ENCODE results near the gene CAMK4.

CAMK4 gene

GRCh38 chr5:111280282-111280951, 56.2 kb downstream of the CAMK4 start:
- no peak for DNase-seq (ENCODE audit: low read depth)
- no peak for TF ChIP-seq CTCF (IDR thresholded peaks at IDR 0.05; ENCODE audit: control insufficient read depth, extremely low read depth, insufficient read depth)
- no peak overlapping the region for H3K4me3 ChIP-seq (ENCODE audit: low read depth, low read length)

DNA sequence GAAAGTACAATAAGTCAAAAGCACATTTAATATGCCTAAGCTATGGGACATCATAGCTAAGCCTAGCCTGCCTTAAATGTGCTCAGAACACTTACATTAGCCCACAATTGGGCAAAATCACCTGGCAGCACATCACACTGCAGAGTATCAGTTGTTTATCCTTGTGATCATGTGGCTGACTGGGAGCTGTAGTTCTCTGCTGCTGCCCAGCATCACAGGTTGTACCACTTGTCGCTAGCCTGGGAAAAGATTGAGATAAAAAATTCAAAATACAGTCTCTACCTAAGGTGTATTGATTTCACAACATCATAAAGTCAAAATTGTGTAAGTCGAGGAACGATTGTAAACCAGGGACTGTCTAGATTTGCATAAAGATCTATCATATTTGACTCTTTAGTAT, 58.6 kb downstream of the CAMK4 start:
- no peak for TF ChIP-seq CTCF (IDR thresholded peaks at IDR 0.05; ENCODE audit: control insufficient read depth, extremely low read depth, insufficient read depth)
- DNase-seq (ENCODE audit: low read depth): no peak
- no peak overlapping the region for H3K4me3 ChIP-seq (ENCODE audit: low read depth, low read length)

DNA sequence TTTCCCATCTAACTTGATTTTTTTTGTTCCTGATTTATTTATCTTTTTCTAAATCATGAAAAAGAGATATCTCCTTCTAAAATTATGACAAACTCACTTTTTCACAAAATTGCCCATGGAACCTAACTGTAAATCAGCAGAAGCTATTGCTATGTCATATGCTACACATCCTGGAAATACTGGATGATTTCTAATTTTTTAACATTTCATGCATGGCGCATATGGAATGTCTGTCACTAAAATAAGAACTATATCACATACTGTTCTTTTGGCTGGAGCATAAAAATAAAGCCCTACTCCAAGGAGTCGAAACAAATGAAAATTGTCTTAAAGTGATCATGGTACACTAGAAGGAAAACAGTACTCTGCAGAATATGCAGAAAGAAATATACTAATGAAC, 60.6 kb downstream of the CAMK4 start:
- no peak for TF ChIP-seq CTCF (IDR thresholded peaks at IDR 0.05; ENCODE audit: control insufficient read depth, extremely low read depth, insufficient read depth)

DNA sequence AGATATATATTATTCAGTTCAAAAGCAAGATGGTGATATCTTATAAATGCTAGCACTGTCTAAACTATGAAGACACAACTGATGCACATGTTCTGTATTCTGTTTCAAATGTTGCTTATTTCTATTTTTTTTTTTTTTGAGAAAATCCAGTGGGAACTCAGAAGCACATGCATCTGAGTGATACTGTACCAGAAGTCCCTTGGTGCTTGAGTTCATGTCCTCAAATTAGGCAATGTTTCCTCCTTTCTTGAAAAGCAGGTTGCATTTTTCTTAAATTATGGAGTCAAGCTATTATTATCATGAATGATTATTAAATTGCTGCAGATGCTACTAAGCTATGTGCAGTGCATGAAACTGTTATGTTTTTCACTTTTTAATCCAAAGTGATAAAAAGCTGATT, 70.4 kb downstream of the CAMK4 start:
- TF ChIP-seq CTCF (IDR thresholded peaks at IDR 0.05; ENCODE audit: control insufficient read depth, extremely low read depth, insufficient read depth): no peak
- H3K4me3 ChIP-seq (ENCODE audit: low read depth, low read length): no peak overlapping the region
- DNase-seq (ENCODE audit: low read depth): no peak

More for the DNA sequence above, 60.6 kb downstream of the CAMK4 start:
- no peak for DNase-seq (ENCODE audit: low read depth)
- H3K4me3 ChIP-seq (ENCODE audit: low read depth, low read length): no peak overlapping the region

DNA sequence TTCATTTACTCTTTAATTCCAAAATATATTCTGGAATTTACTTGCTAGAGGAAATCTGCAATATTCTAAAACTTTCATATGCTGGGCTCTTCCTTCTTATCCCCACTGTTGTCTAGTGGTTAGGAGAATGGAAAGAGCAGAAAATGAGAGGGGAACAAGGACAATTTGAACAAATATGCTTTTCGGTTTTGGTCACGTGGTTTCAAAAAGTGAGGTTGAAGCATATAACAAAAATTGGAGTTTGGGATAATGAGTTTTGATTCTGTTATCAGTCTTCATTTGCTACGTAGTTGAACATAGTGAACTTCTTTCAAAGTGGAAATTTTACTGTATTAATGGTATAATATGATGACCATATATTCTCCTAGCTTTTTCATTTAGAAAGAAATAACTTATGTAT, 71.5 kb downstream of the CAMK4 start:
- no peak for TF ChIP-seq CTCF (IDR thresholded peaks at IDR 0.05; ENCODE audit: control insufficient read depth, extremely low read depth, insufficient read depth)
- DNase-seq (ENCODE audit: low read depth): no peak
- no peak overlapping the region for H3K4me3 ChIP-seq (ENCODE audit: low read depth, low read length)

DNA sequence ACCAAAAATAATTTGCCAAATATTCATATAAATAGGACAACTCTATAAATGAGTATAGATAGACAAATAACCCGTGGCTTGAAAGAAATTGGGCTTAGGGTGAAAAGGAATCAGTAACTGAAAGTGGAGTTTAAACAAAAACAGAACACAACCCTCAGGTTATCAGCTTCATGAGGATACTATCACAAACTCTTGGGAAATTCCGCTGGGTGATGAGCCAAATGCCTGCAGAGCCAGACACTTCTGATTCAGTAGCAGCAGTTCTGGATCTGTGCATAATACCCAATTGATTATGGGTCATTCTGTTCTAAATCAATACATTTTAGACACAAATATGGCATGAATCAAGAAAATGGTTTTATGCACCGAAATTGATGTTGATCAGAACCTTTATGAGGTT, 72.4 kb downstream of the CAMK4 start:
- no peak for TF ChIP-seq CTCF (IDR thresholded peaks at IDR 0.05; ENCODE audit: control insufficient read depth, extremely low read depth, insufficient read depth)
- no peak overlapping the region for H3K4me3 ChIP-seq (ENCODE audit: low read depth, low read length)
- DNase-seq (ENCODE audit: low read depth): no peak

- no peak overlapping the region for H3K4me3 ChIP-seq (ENCODE audit: low read depth, low read length)
- no peak for DNase-seq (ENCODE audit: low read depth)
- no peak for TF ChIP-seq CTCF (IDR thresholded peaks at IDR 0.05; ENCODE audit: control insufficient read depth, extremely low read depth, insufficient read depth)
Observed at GRCh38 chr5:111299067-111299481, 74.9 kb downstream of the CAMK4 start.

Data from LNCaP clone FGC (cell line).